Thyroid gland (tissue), 4 donors: ENCODE measurements around the gene LRRC27. TPM values are rescaled to one million over a fixed set of nuclear protein-coding genes. Genes with fewer than 3 reads are reported as not detected.
"Not testable (repeated sequence)": the region's sequence is repeated elsewhere in the genome, so short reads cannot be mapped to it uniquely, and the experiment has no call there.

Source experiments
- DNase-seq, 2 donors: peaks; one replicate each; pipeline ENCODE4 v3.0.0-alpha.2; 2019
- H3K27ac ChIP-seq, 3 donors: fragments of 200-600 bp; sonication (generic); 1 replicate in 2 of 3; 2 replicates in 1 of 3; pipeline ENCODE4 v1.5.1; 2016 to 2019; ENCODE audit warnings: mild to moderate bottlenecking in 1 of 3, moderate library complexity in 1 of 3
- H3K27me3 ChIP-seq: fragments of 200-600 bp; sonication (generic); one replicate; pipeline ENCODE4 v1.5.1; 2019
- H3K36me3 ChIP-seq, 2 donors: fragments of 200-600 bp; sonication (generic); one replicate each; pipeline ENCODE4 v1.5.1; 2016 to 2019
- H3K4me1 ChIP-seq, 2 donors: fragments of 200-600 bp; sonication (generic); one replicate each; pipeline ENCODE4 v1.5.1; 2017 to 2019
- H3K4me3 ChIP-seq, 3 donors: fragments of 200-600 bp; sonication (generic); replicated peaks in 1 of 3; 1 replicate in 2 of 3; 2 replicates in 1 of 3; pipeline ENCODE4 v1.5.1; 2016; ENCODE audit warnings: mild to moderate bottlenecking in 1 of 3
- H3K9me3 ChIP-seq: fragments of 200-600 bp; sonication (generic); one replicate; pipeline ENCODE4 v1.5.1; 2017
- POLR2A ChIP-seq, 2 donors: fragments of 450-650 bp; IDR thresholded peaks; one replicate each; pipeline ENCODE4 v1.6.1; 2017; ENCODE audit warnings: antibody characterized with exemption in 2 of 2, mild to moderate bottlenecking in 2 of 2, moderate library complexity in 1 of 2
- WGBS, 2 donors: methylation state at CpG; one replicate each; pipeline ENCODE4 v1.1.5; 2017; 5-methylcytosine and 5-hydroxymethylcytosine counted together
- intact Hi-C: fragments of 100-400 bp; cut with DNase I; formaldehyde crosslinking; loops from one replicate; pipeline ENCODE4 v1.15.1; 2023
- total RNA-seq, 4 donors: library from RNA; depleted of rRNA; stranded (reverse); fragments of >200 nt; gene quantifications; one replicate each; pipeline ENCODE4 v1.2.3, GENCODE V29; 2016
- TF ChIP-seq, protein P1 (sequence below), 6 experiments: fragments of 200-600 bp in 3 of 6; fragments of 450-650 bp in 3 of 6; sonication (generic) in 3 of 6; IDR thresholded peaks; one replicate each; pipeline ENCODE4 v1.5.1; 2016 to 2019; ENCODE audit warnings: antibody characterized with exemption in 6 of 6, mild to moderate bottlenecking in 2 of 6, inconsistent platforms in 1 of 6, moderate library complexity in 1 of 6

LRRC27 gene
- total RNA-seq, 4 donors from 2014 or later, result 14.0 to 24.4 (median 19.4) TPM

- DNase-seq, result no peak
- Histone ChIP-seq H3K27ac (no peak overlapping the region), H3K4me1 (no peaks in the 10 kb centered on the region), H3K4me3 (no peak overlapping the region), H3K27me3 (no peaks in the 10 kb centered on the region), H3K36me3 (peaks cover 0 to 8% of the 10 kb centered on the region in 2 donors), H3K9me3 (no peaks in the 10 kb centered on the region)
- intact Hi-C loops, result no loop called here
- 93 to 97% methylated on average over 9 to 14 of the region's 17 CpGs for WGBS, 2 donors
- TF ChIP-seq, protein P1, sequence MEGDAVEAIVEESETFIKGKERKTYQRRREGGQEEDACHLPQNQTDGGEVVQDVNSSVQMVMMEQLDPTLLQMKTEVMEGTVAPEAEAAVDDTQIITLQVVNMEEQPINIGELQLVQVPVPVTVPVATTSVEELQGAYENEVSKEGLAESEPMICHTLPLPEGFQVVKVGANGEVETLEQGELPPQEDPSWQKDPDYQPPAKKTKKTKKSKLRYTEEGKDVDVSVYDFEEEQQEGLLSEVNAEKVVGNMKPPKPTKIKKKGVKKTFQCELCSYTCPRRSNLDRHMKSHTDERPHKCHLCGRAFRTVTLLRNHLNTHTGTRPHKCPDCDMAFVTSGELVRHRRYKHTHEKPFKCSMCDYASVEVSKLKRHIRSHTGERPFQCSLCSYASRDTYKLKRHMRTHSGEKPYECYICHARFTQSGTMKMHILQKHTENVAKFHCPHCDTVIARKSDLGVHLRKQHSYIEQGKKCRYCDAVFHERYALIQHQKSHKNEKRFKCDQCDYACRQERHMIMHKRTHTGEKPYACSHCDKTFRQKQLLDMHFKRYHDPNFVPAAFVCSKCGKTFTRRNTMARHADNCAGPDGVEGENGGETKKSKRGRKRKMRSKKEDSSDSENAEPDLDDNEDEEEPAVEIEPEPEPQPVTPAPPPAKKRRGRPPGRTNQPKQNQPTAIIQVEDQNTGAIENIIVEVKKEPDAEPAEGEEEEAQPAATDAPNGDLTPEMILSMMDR (IDR thresholded peaks at IDR 0.05), result no peak
- no peak for TF ChIP-seq POLR2A (IDR thresholded peaks at IDR 0.05)
Measured at GRCh38 chr10:132350946-132351345, 19.0 kb downstream of the LRRC27 start.

DNA sequence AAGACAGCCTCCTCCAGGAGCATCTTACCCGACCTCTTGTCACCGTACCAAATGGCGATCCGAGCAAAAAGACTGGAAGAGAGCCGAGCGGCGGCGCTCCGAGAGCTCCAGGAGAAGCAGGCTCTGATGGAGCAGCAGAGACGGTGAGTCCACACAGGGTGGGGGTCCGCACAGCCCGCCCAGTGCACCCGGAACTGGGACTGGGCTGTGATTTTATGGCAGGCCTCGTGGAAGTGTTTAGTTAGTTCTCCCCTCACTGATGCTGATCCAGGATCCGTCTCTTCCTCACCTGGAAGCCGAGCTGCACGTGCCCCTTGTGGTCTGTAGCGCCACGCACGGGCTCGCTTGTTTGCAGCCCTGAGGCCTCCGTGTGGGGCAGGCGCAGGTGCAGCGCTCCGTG is 19.6 kb downstream of the LRRC27 start:
- no peak for DNase-seq
- H3K36me3 ChIP-seq, result peaks cover 0 to 8% of the 10 kb centered on the region in 2 donors
- no peaks in the 10 kb centered on the region for H3K9me3 ChIP-seq
- H3K4me1 ChIP-seq, result no peaks in the 10 kb centered on the region
- WGBS, 2 donors, result 90 to 93% methylated on average over 17 to 24 of the region's 25 CpGs
- H3K4me3 ChIP-seq, result no peak overlapping the region
- H3K27ac ChIP-seq, result no peak overlapping the region
- no peaks in the 10 kb centered on the region for H3K27me3 ChIP-seq
- TF ChIP-seq, protein P1 (IDR thresholded peaks at IDR 0.05), result no peak
- no peak for TF ChIP-seq POLR2A (IDR thresholded peaks at IDR 0.05)
- intact Hi-C loops, result loop anchor here (2.0 kb wide), 1 partner anchor 129 kb away; no protein-coding TSS in a partner anchor

- H3K4me3 ChIP-seq, H3K27ac ChIP-seq, H3K4me1 ChIP-seq, H3K27me3 ChIP-seq, H3K36me3 ChIP-seq, H3K9me3 ChIP-seq: not testable (repeated sequence)
- TF ChIP-seq, protein P1 (IDR thresholded peaks at IDR 0.05), result peak; percentile 50 to 75 (median 68)
- intact Hi-C loops, result loop anchor here (2.0 kb wide), 1 partner anchor 130 kb away; no protein-coding TSS in a partner anchor
- 54 to 58% methylated on average over 26 to 30 of the region's 44 CpGs for WGBS, 2 donors
- peak; percentile 59 to 66 for DNase-seq
Measured at GRCh38 chr10:132352462-132353308, 20.7 kb downstream of the LRRC27 start.

DNA sequence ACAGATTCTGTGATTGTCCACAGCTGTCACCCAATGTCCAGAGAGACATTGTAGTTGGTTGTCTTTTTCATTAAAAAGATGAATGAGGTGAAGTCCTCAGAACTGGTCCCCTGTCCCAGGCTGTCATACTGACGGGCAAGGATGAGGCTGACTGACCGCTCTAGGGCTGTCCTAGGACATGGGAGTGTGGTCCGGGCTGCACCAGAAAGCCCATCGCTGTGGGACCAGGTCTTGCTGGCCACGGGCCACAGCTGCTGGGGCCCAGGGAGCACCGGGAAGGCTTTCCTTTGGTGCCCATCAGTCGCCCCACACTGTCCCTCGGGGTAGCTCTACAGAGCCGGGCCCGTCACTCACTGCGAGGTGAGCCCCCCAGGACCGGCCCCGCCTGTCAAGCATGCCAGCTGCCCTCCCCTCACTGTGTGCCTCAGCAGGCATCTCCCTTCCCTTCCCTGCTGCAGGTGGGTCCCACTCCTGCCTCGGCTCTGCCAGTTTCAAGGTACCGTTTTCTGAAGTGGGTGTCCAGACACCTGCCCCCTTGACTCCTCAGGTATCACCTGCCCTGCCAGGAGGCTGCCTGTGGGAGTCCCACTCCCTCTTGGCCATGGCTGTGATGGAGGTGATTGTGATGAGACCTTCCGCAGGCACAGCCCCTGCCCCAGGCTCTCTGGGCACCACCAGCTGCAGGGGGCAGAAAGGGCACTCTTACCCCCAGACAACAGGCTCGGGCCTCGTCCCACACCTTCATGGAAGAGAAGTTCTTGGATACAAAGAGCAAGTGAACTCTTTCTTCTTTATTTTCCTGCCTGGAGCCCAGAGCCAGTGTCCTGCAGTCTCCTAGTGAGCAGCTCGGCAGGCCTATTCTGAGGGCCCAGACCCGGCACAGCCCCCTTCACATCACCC is 21.7 kb downstream of the LRRC27 start:
- Histone ChIP-seq H3K9me3 (no peaks in the 10 kb centered on the region), H3K27me3 (no peaks in the 10 kb centered on the region), H3K4me1 (no peaks in the 10 kb centered on the region), H3K4me3 (no peak overlapping the region), H3K27ac (no peak overlapping the region), H3K36me3 (peaks cover 0 to 5% of the 10 kb centered on the region in 2 donors)
- TF ChIP-seq, protein P1 (IDR thresholded peaks at IDR 0.05), result no peak
- no peak for TF ChIP-seq POLR2A (IDR thresholded peaks at IDR 0.05)
- no peak for DNase-seq
- intact Hi-C loops, result loop anchor here (2.0 kb wide), 1 partner anchor 131 kb away; no protein-coding TSS in a partner anchor
- 80 to 93% methylated on average over 7 to 14 of the region's 20 CpGs for WGBS, 2 donors
